GM18520 (cell line): Measurements from ENCODE around the gene RNF182.
"Not testable (repeated sequence)": the region's sequence is repeated elsewhere in the genome, so short reads cannot be mapped to it uniquely, and the experiment has no call there.

Experiments used
- ATAC-seq: cut with Tn5 transposase; IDR thresholded peaks from one replicate; pipeline ENCODE4 v1.9.1; 2021; ENCODE audit not compliant: unreplicated experiment

Gene RNF182

GRCh38 chr6:13953061-13953705, 28.4 kb downstream of the RNF182 start:
- ATAC-seq = no peak

- no peak for ATAC-seq
These were observed 40.9 kb downstream of the RNF182 start for GRCh38 chr6:13965582-13966127.

- ATAC-seq = no peak
These were observed 46.6 kb downstream of the RNF182 start for GRCh38 chr6:13971303-13971702.

DNA sequence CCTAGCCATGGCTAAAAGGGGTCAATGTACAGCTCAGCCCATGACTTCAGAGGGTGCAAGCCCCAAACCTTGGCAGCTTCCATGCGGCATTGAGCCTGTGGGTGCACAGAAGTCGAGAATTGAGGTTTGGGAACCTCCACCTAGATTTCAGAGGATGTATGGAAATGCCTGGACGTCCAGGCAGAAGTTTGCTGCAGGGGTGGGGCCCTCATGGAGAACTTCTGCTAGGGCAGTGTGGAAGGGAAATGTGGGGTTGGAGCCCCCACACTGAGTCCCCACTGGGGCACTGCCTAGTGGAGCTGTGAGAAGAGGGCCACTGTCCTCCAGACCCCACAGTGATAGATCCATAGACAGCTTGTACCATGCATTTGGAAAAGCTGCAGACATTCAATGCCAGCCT, 47.9 kb downstream of the RNF182 start:
- not testable (repeated sequence) for ATAC-seq

GRCh38 chr6:13973422-13973821, 48.7 kb downstream of the RNF182 start:
- ATAC-seq = not testable (repeated sequence)

GRCh38 chr6:13978102-13978640, 53.4 kb downstream of the RNF182 start:
- ATAC-seq = no peak

GRCh38 chr6:13978787-13979186, 54.0 kb downstream of the RNF182 start:
- no peak for ATAC-seq

GRCh38 chr6:13979284-13980171, 54.8 kb downstream of the RNF182 start:
- no peak for ATAC-seq

DNA sequence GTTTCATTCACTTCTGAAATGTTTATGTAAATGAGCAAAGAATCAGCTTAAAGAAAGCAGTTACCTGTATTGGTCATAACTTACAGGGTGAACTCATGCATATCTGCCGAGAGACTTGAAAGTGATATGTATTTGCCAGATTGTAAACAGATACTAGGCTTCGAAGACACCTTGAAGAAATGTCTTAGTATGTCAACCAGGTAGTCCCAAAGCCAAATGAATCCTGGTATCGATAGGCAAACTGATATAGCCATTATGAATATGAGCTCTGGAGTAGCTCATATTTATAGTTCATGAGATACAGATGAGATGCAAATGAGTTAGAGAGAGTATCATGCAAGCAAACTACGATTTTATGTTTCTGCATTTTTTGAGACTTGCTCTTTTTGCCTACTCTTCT, 55.8 kb downstream of the RNF182 start:
- no peak for ATAC-seq

DNA sequence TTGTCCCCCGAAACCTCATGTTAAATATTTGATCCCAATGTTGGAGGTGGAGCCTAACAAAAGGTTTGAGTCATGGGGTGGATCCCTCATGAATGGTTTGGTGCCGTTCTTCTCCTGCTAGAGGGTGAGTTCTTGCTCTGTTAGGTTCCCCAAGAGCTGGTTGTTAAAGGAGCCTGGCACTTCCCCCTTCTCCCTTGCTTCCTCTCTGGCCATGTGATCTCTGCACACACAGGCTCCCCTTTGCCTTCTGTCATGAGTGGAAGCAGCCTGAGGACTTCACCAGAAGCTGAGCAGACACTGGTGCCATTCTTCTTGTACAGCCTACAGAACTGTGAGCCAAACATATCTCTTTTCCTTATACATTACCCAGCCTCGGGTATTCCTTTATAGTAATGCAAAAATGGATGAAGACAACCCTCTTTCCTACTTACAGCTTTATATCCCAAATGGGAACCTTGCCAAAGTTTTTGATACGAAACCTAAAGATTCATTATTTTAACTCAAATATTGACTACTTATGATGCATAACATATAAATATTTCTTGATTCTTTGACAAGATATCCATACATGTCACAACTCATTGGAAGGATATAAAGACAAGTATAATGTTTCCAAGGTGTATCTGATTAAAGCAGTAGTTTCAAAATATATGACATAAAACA, 61.0 kb downstream of the RNF182 start:
- no peak for ATAC-seq

- ATAC-seq = no peak
These were observed 62.1 kb downstream of the RNF182 start for GRCh38 chr6:13986700-13987399.

GRCh38 chr6:13987400-13987865, 62.7 kb downstream of the RNF182 start:
- ATAC-seq = no peak

DNA sequence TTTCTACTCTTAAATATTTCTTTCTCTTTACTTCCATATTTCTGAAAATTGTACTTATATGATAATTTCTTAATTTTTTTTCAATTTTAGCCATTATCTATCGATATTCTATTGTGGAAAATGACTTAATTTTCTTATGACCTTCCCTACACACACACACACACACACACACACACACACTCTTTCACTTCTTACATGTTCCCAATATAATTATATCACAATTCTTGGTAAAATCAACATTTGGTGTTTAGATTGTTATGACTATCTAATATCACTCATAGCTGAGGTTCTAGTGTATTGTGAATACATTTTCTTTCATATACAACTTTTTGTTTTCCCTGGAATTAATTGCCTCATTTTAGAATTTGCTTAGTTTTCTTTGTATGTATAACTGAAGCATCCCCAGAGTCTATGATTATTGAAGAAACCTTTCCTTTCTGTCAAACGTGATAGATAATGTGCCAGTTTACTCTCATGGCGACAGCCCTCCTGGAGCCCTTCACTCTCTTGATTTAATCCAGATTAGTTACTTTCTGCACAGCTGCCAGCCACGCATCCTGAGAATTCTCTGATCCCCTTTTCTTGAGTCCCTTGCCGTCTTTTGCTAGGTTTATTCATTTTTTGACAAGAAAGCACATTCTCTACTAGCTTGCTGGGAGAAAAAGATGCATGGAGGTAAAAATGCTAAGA, 63.4 kb downstream of the RNF182 start:
- no peak for ATAC-seq

DNA sequence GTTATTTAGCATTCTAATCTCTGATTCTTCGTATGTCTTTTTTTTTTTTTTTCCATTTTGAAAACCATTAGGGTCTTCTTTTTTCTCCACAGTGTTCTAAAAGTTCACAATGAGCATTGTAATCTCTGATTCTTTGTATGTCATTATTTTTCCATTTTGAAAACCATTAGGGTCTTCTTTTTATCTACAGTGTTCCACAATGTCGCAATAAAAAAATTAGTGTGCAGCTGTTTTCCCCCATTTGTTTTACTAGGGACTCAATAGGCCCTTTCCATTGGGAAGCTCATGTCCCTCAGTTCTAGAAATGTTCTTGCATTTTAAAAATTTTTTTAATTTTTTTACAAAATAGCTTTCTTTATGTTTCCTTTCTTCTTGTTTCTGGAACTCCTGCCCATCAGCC, 64.2 kb downstream of the RNF182 start:
- ATAC-seq = no peak

GRCh38 chr6:13989496-13990144, 64.9 kb downstream of the RNF182 start:
- ATAC-seq = no peak

GRCh38 chr6:13990796-13991195, 66.0 kb downstream of the RNF182 start:
- ATAC-seq = no peak

- no peak for ATAC-seq
These were observed 66.6 kb downstream of the RNF182 start for GRCh38 chr6:13991393-13991792.

DNA sequence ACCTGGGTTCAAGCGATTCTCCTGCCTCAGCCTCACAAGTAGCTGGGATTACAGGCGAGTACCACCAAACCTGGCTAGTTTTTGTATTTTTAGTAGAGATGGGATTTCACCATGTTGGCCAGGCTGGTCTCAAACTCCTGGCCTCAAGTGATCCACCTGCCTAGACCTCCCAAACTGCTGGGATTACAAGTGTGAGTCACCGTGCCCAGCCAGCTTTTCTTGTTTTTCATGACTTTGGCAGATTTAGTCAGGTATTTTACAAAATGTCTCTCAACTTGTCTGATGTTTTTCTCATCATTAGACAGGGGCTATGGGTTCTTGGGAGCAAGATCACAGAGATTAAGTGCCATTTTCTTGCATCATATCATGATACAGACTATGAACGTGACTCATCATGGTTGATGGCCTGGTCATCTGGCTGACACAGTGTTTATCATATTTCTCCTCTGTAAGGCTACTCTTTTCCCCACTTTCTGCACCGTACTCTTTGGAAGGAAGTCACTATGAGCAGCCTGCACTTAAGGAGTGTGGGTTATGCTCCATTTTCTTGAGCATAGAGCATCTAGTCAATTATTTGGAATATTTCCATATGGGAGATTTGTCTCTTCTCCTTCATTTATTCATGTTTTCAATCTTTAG, 67.8 kb downstream of the RNF182 start:
- no peak for ATAC-seq

DNA sequence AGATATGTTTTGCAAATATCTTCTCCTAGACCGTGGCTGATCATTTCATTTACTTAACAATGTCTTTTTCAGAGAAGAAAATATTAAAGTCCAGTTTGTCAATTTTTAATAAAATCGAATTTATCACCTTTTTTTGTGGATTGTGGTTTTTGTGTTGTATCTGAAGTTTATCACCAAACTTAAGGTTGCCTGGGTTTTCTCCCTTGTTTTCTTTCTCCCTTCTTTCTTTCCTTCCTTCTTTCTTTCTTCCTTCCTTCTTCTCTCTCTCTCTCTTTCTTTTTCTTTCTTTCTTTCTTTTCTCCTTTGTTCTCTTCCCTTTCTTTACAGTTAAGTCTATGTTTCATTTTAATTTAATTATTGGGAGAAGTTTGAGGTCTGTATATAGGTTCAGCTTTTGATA, 68.7 kb downstream of the RNF182 start:
- no peak for ATAC-seq
